ENCODE data around the gene CNTNAP2.

DNA sequence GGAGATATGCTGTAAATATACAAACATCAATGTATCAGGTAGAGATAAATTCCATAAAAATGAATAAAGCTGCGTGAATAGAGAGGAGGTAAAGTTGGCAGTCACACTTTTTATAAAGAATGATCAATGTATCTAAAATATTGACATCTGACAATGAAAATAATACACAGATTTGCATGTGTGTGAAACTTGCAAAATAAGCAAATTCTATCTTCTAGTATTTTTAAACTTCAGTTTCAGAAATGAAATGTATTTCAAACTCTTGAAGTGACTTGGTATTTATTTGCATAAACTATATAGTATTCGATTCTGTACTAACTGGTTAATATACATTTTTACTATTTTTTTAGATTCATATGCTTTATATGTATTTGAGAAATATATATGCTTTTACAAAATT lies 986.6 kb downstream of the CNTNAP2 start:
- TF ChIP-seq POLR2A (IDR thresholded peaks at IDR 0.05) (no peak), EP300 (IDR thresholded peaks at IDR 0.05) (no peak)

Data from suprapubic skin (tissue), 2 donors.